ENCODE results near the gene DAB1.

DNA sequence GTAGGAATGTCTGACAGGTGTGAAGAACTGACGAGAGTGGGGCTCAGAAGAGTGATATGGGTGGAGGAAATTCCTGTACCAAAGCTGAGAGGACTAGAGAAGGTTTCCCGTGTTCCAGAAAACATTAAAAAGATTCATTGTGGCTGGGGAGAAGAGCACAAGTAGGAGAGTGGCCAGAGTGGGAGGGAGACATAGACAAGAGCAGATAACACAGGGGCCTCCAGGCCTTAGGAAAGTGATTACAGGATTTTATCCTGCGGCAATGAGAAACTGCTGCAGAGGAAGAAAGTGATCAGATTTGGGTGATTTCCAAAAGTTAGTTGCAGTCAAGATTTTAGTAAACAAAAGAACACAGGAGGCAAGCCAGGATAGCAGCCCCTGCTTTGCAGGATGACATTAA, 465.9 kb downstream of the DAB1 start:
- TF ChIP-seq, protein P1, sequence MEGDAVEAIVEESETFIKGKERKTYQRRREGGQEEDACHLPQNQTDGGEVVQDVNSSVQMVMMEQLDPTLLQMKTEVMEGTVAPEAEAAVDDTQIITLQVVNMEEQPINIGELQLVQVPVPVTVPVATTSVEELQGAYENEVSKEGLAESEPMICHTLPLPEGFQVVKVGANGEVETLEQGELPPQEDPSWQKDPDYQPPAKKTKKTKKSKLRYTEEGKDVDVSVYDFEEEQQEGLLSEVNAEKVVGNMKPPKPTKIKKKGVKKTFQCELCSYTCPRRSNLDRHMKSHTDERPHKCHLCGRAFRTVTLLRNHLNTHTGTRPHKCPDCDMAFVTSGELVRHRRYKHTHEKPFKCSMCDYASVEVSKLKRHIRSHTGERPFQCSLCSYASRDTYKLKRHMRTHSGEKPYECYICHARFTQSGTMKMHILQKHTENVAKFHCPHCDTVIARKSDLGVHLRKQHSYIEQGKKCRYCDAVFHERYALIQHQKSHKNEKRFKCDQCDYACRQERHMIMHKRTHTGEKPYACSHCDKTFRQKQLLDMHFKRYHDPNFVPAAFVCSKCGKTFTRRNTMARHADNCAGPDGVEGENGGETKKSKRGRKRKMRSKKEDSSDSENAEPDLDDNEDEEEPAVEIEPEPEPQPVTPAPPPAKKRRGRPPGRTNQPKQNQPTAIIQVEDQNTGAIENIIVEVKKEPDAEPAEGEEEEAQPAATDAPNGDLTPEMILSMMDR (IDR thresholded peaks at IDR 0.05; ENCODE audit: insufficient read depth, low read length, poor library complexity, severe bottlenecking) = no peak
- no peak for TF ChIP-seq EZH2phosphoT487 (conservative IDR thresholded peaks at IDR 0.05; ENCODE audit: low read length)
